Fibroblast of villous mesenchyme (primary cell): ENCODE measurements around the gene FIGLA. TPM values are rescaled to one million over a fixed set of nuclear protein-coding genes. Genes with fewer than 3 reads are reported as not detected.

Experiments
- DNase-seq: peaks from one replicate; pipeline ENCODE4 v3.0.0-alpha.2; 2010; ENCODE audit warnings: low read depth
- H3K4me3 ChIP-seq: 2 replicates; pipeline ENCODE4 v1.5.1; 2011; ENCODE audit warnings: low read depth, mild to moderate bottlenecking, low read length
- total RNA-seq: library from RNA; depleted of rRNA; stranded (reverse); fragments of >200 nt; gene quantifications from 2 replicates; pipeline ENCODE4 v1.2.3, GENCODE V29; 2012
- TF ChIP-seq, protein P1 (sequence below): IDR thresholded peaks from 2 replicates; pipeline ENCODE4 v1.5.1; 2012; ENCODE audit warnings: low read depth, mild to moderate bottlenecking, low read length; ENCODE audit not compliant: insufficient read depth

Gene FIGLA
- total RNA-seq, 1 donor = not detected

DNA sequence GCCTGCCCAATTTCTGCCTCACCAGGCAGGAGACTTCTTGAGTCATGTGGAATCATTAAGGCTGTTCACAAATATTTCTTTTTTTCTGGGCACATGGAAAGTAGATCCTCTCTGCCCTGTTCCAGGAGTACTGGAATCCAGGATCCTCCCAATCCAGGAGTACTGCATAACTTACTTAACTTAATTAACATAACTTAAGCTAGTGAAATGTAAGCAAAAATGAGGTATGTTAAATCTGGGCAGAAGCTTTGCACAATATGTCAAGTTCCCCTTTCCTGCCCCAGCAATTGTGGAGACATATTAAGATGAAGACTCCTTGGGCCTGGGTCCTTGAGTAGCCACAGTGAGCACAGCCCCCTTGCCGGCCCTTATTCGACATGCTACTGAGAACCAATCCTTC is 41.9 kb upstream of the FIGLA start:
- TF ChIP-seq, protein P1, sequence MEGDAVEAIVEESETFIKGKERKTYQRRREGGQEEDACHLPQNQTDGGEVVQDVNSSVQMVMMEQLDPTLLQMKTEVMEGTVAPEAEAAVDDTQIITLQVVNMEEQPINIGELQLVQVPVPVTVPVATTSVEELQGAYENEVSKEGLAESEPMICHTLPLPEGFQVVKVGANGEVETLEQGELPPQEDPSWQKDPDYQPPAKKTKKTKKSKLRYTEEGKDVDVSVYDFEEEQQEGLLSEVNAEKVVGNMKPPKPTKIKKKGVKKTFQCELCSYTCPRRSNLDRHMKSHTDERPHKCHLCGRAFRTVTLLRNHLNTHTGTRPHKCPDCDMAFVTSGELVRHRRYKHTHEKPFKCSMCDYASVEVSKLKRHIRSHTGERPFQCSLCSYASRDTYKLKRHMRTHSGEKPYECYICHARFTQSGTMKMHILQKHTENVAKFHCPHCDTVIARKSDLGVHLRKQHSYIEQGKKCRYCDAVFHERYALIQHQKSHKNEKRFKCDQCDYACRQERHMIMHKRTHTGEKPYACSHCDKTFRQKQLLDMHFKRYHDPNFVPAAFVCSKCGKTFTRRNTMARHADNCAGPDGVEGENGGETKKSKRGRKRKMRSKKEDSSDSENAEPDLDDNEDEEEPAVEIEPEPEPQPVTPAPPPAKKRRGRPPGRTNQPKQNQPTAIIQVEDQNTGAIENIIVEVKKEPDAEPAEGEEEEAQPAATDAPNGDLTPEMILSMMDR = no peak
- DNase-seq = no peak
- H3K4me3 ChIP-seq = no peak overlapping the region

DNA sequence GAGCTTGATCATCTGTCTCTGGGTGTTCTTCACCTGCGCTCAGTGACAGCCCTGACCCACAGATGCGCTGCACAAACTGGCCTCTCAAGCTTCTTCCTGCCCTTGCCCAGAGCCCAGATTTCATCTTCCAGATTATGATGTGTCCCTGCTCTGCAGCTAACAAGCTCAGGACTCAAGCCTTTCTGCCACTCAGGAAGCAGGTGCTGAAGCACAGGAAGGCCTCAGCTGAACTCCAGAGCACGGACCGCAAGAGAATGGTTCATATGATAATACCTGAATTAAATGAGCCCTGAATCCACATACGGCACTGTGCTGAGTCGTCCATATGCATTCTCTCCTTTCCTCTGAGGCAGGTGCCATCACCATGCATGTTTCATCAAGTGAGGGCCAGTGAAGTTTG is 41.4 kb upstream of the FIGLA start:
- DNase-seq = no peak
- TF ChIP-seq, protein P1 = no peak

DNA sequence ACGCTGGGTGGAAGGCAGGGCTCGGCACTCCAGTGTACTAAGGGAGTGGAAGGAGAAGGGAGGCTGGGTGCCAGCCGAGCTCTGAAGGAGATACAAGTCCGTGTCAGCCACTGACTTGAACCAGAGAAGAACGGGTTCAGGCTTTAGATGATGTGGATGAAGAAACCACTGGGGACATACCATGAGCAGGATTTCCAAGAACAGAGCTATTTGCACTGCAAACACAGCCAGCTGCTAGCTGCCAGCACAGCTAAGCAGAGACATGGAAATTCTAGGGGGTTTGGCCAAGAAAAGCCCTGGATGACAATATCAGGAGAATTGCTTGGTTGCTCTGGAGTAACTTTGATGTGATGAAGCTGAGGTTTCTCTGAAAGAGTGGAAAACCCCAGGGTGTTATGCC is 39.9 kb upstream of the FIGLA start:
- no peak overlapping the region for H3K4me3 ChIP-seq
- no peak for DNase-seq
- TF ChIP-seq, protein P1 = no peak

More for the DNA sequence above, 41.4 kb upstream of the FIGLA start:
- H3K4me3 ChIP-seq = no peak overlapping the region

DNA sequence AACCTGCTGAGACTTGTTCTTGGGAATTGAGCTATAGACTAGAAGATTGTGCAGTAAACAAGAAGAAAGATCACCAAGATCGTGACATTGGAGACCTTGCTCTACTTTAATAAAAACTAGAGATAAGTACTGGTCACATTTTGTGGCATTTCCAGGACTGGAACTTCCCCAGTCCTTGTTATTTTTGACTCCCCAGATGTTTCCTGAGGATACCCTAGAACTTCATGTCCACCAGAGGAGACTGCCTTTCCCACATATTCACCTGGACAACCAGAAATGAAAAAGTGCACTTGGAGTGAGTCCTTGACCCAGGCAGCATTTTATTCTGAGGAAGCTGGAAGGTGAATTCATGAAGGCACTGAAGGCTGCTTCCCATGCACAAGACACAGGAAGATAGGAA is 39.5 kb upstream of the FIGLA start:
- no peak overlapping the region for H3K4me3 ChIP-seq
- TF ChIP-seq, protein P1 = no peak
- DNase-seq = no peak

DNA sequence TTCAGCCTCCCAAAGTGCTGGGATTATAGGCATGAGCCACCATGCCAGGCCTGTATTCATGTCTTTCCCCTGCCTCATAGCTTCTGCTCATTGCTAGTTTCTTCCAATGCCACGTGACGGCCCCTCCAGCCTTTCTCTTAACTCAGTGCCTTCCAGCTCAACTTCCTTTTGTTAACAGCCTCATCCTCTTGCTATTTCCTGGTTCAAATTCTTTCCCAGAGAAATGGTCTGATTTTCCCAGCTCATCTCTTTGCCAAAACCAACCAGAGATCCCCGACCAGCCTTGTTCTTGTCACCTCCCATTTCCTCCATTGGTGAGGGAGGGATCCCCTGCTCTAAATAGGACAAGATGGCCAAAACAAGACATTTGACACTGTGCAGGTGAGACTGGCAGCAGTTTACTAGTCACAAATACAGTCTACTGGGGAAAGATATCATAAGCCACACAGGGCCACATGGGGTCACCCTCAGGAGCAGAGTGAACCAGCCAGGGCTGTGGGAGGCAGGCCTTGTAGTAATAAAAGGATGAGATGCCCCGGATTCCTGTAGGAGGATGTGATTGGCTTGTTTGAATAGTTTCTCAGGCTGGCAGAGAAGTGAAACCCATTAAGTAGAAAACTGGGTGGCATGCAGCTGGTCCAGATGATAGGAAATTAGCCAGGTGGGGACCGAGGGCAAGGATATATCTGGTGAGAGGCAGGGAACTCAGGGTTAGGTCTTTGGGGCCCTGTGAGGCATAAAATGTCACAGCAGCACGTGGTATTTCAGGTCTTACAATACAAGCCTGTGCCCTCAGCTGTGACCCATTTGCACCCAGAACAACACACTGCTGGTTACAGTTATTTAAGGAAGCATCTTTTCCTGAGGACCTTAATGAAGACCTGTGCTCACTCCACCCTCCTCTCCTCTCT is 38.7 kb upstream of the FIGLA start:
- TF ChIP-seq, protein P1 = no peak
- DNase-seq = no peak
- no peak overlapping the region for H3K4me3 ChIP-seq

DNA sequence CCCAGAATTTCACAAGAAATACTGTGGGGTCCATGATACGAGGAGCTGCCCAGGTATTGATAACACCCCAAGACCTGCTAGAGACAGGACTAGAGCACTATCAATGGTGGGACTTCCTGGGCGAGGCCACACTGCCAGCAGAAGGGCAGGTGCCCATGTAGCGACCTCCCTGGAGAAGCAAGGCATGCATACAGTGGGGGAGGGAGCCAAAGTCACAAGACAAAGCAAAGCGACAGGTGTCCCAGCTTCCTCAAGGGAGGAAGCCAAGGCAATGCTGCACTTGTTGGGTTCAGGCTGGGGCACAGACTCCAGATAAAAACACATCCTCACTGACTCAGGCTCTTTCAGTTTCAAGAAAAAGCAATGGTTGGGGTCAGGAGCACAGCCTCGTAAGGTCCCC is 37.7 kb upstream of the FIGLA start:
- TF ChIP-seq, protein P1 = no peak
- DNase-seq = no peak

More for the DNA sequence above, 37.7 kb upstream of the FIGLA start:
- H3K4me3 ChIP-seq = no peak overlapping the region
